HG02938 (cell line): ENCODE data around the gene DENND5A.
"Not testable (repeated sequence)": the region's sequence is repeated elsewhere in the genome, so short reads cannot be mapped to it uniquely, and the experiment has no call there.

Experiments
- ATAC-seq: cut with Tn5 transposase; IDR thresholded peaks from one replicate; pipeline ENCODE4 v1.9.1; 2021; ENCODE audit warnings: mild to moderate bottlenecking, moderate library complexity; ENCODE audit not compliant: unreplicated experiment

The DENND5A gene

GRCh38 chr11:9266132-9266736 lies 1.1 kb upstream of the DENND5A start:
- no peak for ATAC-seq

GRCh38 chr11:9264316-9265210 lies 587 bp downstream of the DENND5A start:
- ATAC-seq, result no peak

GRCh38 chr11:9263840-9264315 lies 1.3 kb downstream of the DENND5A start:
- ATAC-seq, result peak; percentile 71

GRCh38 chr11:9260838-9261146 lies 4.4 kb downstream of the DENND5A start:
- not testable (repeated sequence) for ATAC-seq

GRCh38 chr11:9259981-9260837 lies 4.9 kb downstream of the DENND5A start:
- no peak for ATAC-seq

GRCh38 chr11:9258279-9258678 lies 6.9 kb downstream of the DENND5A start:
- ATAC-seq, result not testable (repeated sequence)

GRCh38 chr11:9254416-9254815 lies 10.7 kb downstream of the DENND5A start:
- no peak for ATAC-seq

GRCh38 chr11:9253086-9253485 lies 12.1 kb downstream of the DENND5A start:
- ATAC-seq, result no peak

- ATAC-seq, result no peak
These were observed 13.8 kb downstream of the DENND5A start for GRCh38 chr11:9251311-9251710.

- peak; percentile 62 for ATAC-seq
These were observed 15.0 kb downstream of the DENND5A start for GRCh38 chr11:9250139-9250582.

- ATAC-seq, result no peak
These were observed 15.9 kb downstream of the DENND5A start for GRCh38 chr11:9249252-9249651.

- no peak for ATAC-seq
These were observed 17.3 kb downstream of the DENND5A start for GRCh38 chr11:9247863-9248262.

- ATAC-seq, result not testable (repeated sequence)
These were observed 28.9 kb downstream of the DENND5A start for GRCh38 chr11:9236242-9236641.

- no peak for ATAC-seq
These were observed 32.7 kb downstream of the DENND5A start for GRCh38 chr11:9232482-9232881.

- peak; percentile 70 for ATAC-seq
These were observed 33.3 kb downstream of the DENND5A start for GRCh38 chr11:9231848-9232177.

GRCh38 chr11:9230296-9230695 lies 34.9 kb downstream of the DENND5A start:
- no peak for ATAC-seq

- no peak for ATAC-seq
These were observed 37.1 kb downstream of the DENND5A start for GRCh38 chr11:9228091-9228490.

- ATAC-seq, result no peak
These were observed 39.3 kb downstream of the DENND5A start for GRCh38 chr11:9225748-9226298.

GRCh38 chr11:9222654-9223053 lies 42.5 kb downstream of the DENND5A start:
- no peak for ATAC-seq

GRCh38 chr11:9220853-9221252 lies 44.3 kb downstream of the DENND5A start:
- ATAC-seq, result not testable (repeated sequence)

- no peak for ATAC-seq
These were observed 45.6 kb downstream of the DENND5A start for GRCh38 chr11:9219572-9219971.
